Measurements from ENCODE around the gene FANCB.

FANCB gene

GRCh38 chrX:14872851-14873675 lies at the start of gene FANCB, which contains the start of gene MOSPD2:
TSS of gene FANCB (minus strand) at chrX:14873069. CDS start at chrX:14865510, 7,559 bp downstream.
TSS of gene MOSPD2 (plus strand) at chrX:14873421. CDS start at chrX:14873529, 108 bp downstream.
- DNase-seq (ENCODE audit: low read depth), result peak; percentile 87

- DNase-seq (ENCODE audit: low read depth), result no peak
These were observed 49.6 kb upstream of the FANCB start for GRCh38 chrX:14922437-14922836.

GRCh38 chrX:14920196-14920595 lies 47.3 kb upstream of the FANCB start:
- DNase-seq (ENCODE audit: low read depth), result no peak

GRCh38 chrX:14919407-14919806 lies 46.5 kb upstream of the FANCB start:
- no peak for DNase-seq (ENCODE audit: low read depth)

GRCh38 chrX:14916017-14916674 lies 43.3 kb upstream of the FANCB start:
- no peak for DNase-seq (ENCODE audit: low read depth)

GRCh38 chrX:14915596-14915995 lies 42.7 kb upstream of the FANCB start:
- no peak for DNase-seq (ENCODE audit: low read depth)

- no peak for DNase-seq (ENCODE audit: low read depth)
These were observed 40.4 kb upstream of the FANCB start for GRCh38 chrX:14913241-14913640.

- DNase-seq (ENCODE audit: low read depth), result no peak
These were observed 31.0 kb upstream of the FANCB start for GRCh38 chrX:14903891-14904290.

GRCh38 chrX:14902537-14902936 lies 29.7 kb upstream of the FANCB start:
- no peak for DNase-seq (ENCODE audit: low read depth)

GRCh38 chrX:14899607-14900006 lies 26.7 kb upstream of the FANCB start:
- peak; percentile 8 for DNase-seq (ENCODE audit: low read depth)

GRCh38 chrX:14897042-14897441 lies 24.2 kb upstream of the FANCB start:
- DNase-seq (ENCODE audit: low read depth), result no peak

GRCh38 chrX:14896273-14896672 lies 23.4 kb upstream of the FANCB start:
- no peak for DNase-seq (ENCODE audit: low read depth)

GRCh38 chrX:14886252-14886651 lies 13.4 kb upstream of the FANCB start:
- DNase-seq (ENCODE audit: low read depth), result no peak

- DNase-seq (ENCODE audit: low read depth), result no peak
These were observed 11.8 kb upstream of the FANCB start for GRCh38 chrX:14884714-14885113.

- no peak for DNase-seq (ENCODE audit: low read depth)
These were observed 11.0 kb upstream of the FANCB start for GRCh38 chrX:14883826-14884225.

- DNase-seq (ENCODE audit: low read depth), result no peak
These were observed 2.8 kb upstream of the FANCB start for GRCh38 chrX:14875624-14876023.

- no peak for DNase-seq (ENCODE audit: low read depth)
These were observed 794 bp upstream of the FANCB start for GRCh38 chrX:14873676-14874049.

- no peak for DNase-seq (ENCODE audit: low read depth)
These were observed 514 bp downstream of the FANCB start for GRCh38 chrX:14872355-14872754.

GRCh38 chrX:14871767-14872166 lies 1.1 kb downstream of the FANCB start:
- no peak for DNase-seq (ENCODE audit: low read depth)

GRCh38 chrX:14865201-14865600 lies 7.7 kb downstream of the FANCB start:
- DNase-seq (ENCODE audit: low read depth), result no peak

GRCh38 chrX:14864631-14865030 lies 8.2 kb downstream of the FANCB start:
- DNase-seq (ENCODE audit: low read depth), result no peak

- no peak for DNase-seq (ENCODE audit: low read depth)
These were observed 21.3 kb downstream of the FANCB start for GRCh38 chrX:14851526-14851925.

- no peak for DNase-seq (ENCODE audit: low read depth)
These were observed 29.2 kb downstream of the FANCB start for GRCh38 chrX:14843666-14844065.

GRCh38 chrX:14837155-14837554 lies 35.7 kb downstream of the FANCB start:
- DNase-seq (ENCODE audit: low read depth), result no peak
